Measurements from ENCODE around the gene DNAJC16. TPM values are rescaled to one million over a fixed set of nuclear protein-coding genes. Genes with fewer than 3 reads are reported as not detected.
A peak's percentile ranks its signal among the peaks of the same experiment; 100 is the strongest.

DNAJC16 gene
- total and polyA plus RNA-seq, 2 of the 13 experiments (the other 11 are each of a cell fraction or from before 2014, with no cell fraction given) = 11.4 to 15.4 TPM

- no peak for TF ChIP-seq ZNF597 (CRISPR knock-in tag; IDR thresholded peaks at IDR 0.05)
- TF ChIP-seq PAWR (CRISPR knock-in tag; IDR thresholded peaks at IDR 0.05; ENCODE audit: borderline replicate concordance) = no peak
- no peak for TF ChIP-seq POLR2AphosphoS2 (IDR thresholded peaks at IDR 0.05; ENCODE audit: low read depth, low read length)
- TF ChIP-seq RBM22 (optimal IDR thresholded peaks at IDR 0.05; ENCODE audit: low read length) = no peak
- no peak for TF ChIP-seq ZNF337 (CRISPR knock-in tag; IDR thresholded peaks at IDR 0.05; ENCODE audit: borderline replicate concordance, low read depth)
- TF ChIP-seq HHEX (CRISPR knock-in tag; IDR thresholded peaks at IDR 0.05) = peak; percentile 90
- no peak for TF ChIP-seq KLF12 (CRISPR knock-in tag; IDR thresholded peaks at IDR 0.05; ENCODE audit: borderline replicate concordance)
- 0 out of 2 replicates have a peak, but pooled peaks have one; percentile 54 for TF ChIP-seq NKX3-1 (CRISPR knock-in tag; IDR thresholded peaks at IDR 0.05)
- TF ChIP-seq ATF5 (CRISPR knock-in tag; IDR thresholded peaks at IDR 0.05; ENCODE audit: low read depth) = no peak
- no peak for TF ChIP-seq SCMH1 (CRISPR knock-in tag; IDR thresholded peaks at IDR 0.05; ENCODE audit: borderline replicate concordance)
- 0 out of 2 replicates have a peak, but pooled peaks have one; percentile 41 for TF ChIP-seq ZNF614 (CRISPR knock-in tag; IDR thresholded peaks at IDR 0.05; ENCODE audit: borderline replicate concordance)
- peak; percentile 33 for TF ChIP-seq TEAD3 (CRISPR knock-in tag; optimal IDR thresholded peaks at IDR 0.05; ENCODE audit: borderline replicate concordance)
- TF ChIP-seq MTA3 (CRISPR knock-in tag; IDR thresholded peaks at IDR 0.05) = no peak
- TF ChIP-seq MIXL1 (CRISPR knock-in tag; IDR thresholded peaks at IDR 0.05) = peak; percentile 68; the same call in 1 of the 2 replicates
- TF ChIP-seq ZNF780A (CRISPR knock-in tag; IDR thresholded peaks at IDR 0.05) = no peak
- TF ChIP-seq ZNF788 (CRISPR knock-in tag; IDR thresholded peaks at IDR 0.05; ENCODE audit: borderline replicate concordance) = no peak
- TF ChIP-seq ZNF280D (CRISPR knock-in tag; IDR thresholded peaks at IDR 0.05) = no peak
- TF ChIP-seq KMT2A (CRISPR knock-in tag; IDR thresholded peaks at IDR 0.05) = no peak
- TF ChIP-seq ZNF121 (CRISPR knock-in tag; IDR thresholded peaks at IDR 0.05) = no peak
- no peak for TF ChIP-seq MTF1 (CRISPR knock-in tag; IDR thresholded peaks at IDR 0.05)
- TF ChIP-seq NR2F6 (IDR thresholded peaks at IDR 0.05) = no peak; the same call in 1 of the 2 replicates
- TF ChIP-seq NR2F6 (CRISPR knock-in tag; IDR thresholded peaks at IDR 0.05) = peak; percentile 38; the same call in 1 of the 2 replicates
- no peak for TF ChIP-seq ZNF879 (CRISPR knock-in tag; IDR thresholded peaks at IDR 0.05)
- no peak for TF ChIP-seq KDM4B (CRISPR knock-in tag; IDR thresholded peaks at IDR 0.05)
- TF ChIP-seq CREB1 (IDR thresholded peaks at IDR 0.05) = no peak
- TF ChIP-seq CREB1 (CRISPR knock-in tag; IDR thresholded peaks at IDR 0.05) = peak; percentile 78
- peak; percentile 64 for TF ChIP-seq HDAC2 (CRISPR knock-in tag; IDR thresholded peaks at IDR 0.05)
These were observed 79.0 kb downstream of the DNAJC16 start (continued) for GRCh38 chr1:15605398-15606383.

Measured in HepG2 (cell line).